HCT116 (cell line): Measurements from ENCODE around the gene KIAA1755.

ENCODE experiments used
- CTCF ChIP-seq, 3 experiments: fragments of 200-600 bp in 1 of 3; sonication (generic) in 1 of 3; IDR thresholded peaks in 2 of 3; conservative IDR thresholded peaks in 1 of 3; 2 replicates each; pipeline ENCODE4 v1.5.1; 2012 to 2017; ENCODE audit warnings: low read depth in 2 of 3, low read length in 2 of 3, antibody characterized with exemption in 1 of 3, borderline replicate concordance in 1 of 3, control low read depth in 1 of 3, mild to moderate bottlenecking in 1 of 3, mixed read lengths in 1 of 3, mixed run types in 1 of 3, moderate library complexity in 1 of 3; ENCODE audit not compliant: insufficient read depth in 1 of 3
- EZH2 ChIP-seq: fragments of 200-600 bp; sonication (generic); IDR thresholded peaks from 2 replicates; pipeline ENCODE4 v1.6.1; 2017; ENCODE audit warnings: antibody characterized with exemption, mixed run types
- POLR2A ChIP-seq: IDR thresholded peaks from 2 replicates; pipeline ENCODE4 v1.7.0; 2011; ENCODE audit warnings: borderline replicate concordance; ENCODE audit not compliant: insufficient read depth, insufficient read length; ENCODE audit errors: extremely low read depth
- POLR2AphosphoS5 ChIP-seq: IDR thresholded peaks from 2 replicates; pipeline ENCODE4 v1.6.1; 2011; ENCODE audit warnings: mild to moderate bottlenecking, low read depth, low read length, moderate library complexity
- SP1 ChIP-seq: IDR thresholded peaks from 2 replicates; pipeline ENCODE4 v1.6.1; 2012; ENCODE audit warnings: low read depth

GRCh38 chr20:38209054-38209675, 51.4 kb downstream of the KIAA1755 start:
- TF ChIP-seq CTCF (IDR thresholded peaks at IDR 0.05 in 2 of 3, conservative IDR thresholded peaks at IDR 0.05 in 1 of 3; ENCODE audit: borderline replicate concordance in 1 of 3, insufficient read depth in 1 of 3, low read depth in 2 of 3, low read length in 2 of 3) (no peak), POLR2A (no peak), SP1 (no peak), POLR2AphosphoS5 (no peak), EZH2 (no peak)
